ENCODE data around the gene YIPF5. TPM values are rescaled to one million over a fixed set of nuclear protein-coding genes. Genes with fewer than 3 reads are reported as not detected.
A peak's percentile ranks its signal among the peaks of the same experiment; 100 is the strongest.

YIPF5 gene
- total RNA-seq, 2 donors from 2014 or later = 24.1 to 30.0 TPM

- Histone ChIP-seq H3K9me3 (no peaks in the 10 kb centered on the region), H3K36me3 (no peaks in the 10 kb centered on the region), H3K27me3 (no peaks in the 10 kb centered on the region), H3K27ac (no peak overlapping the region), H3K4me1 (no peaks in the 10 kb centered on the region), H3K4me3 (no peak overlapping the region)
- DNase-seq (ENCODE audit: low spot score) = no peak
- no peak for TF ChIP-seq CTCF (IDR thresholded peaks at IDR 0.05)
These were observed 8.8 kb upstream of the YIPF5 start for GRCh38 chr5:144179226-144179625.

GRCh38 chr5:144177548-144177947 is 7.1 kb upstream of the YIPF5 start:
- Histone ChIP-seq H3K27me3 (no peaks in the 10 kb centered on the region), H3K36me3 (no peaks in the 10 kb centered on the region), H3K27ac (no peak overlapping the region), H3K4me1 (no peaks in the 10 kb centered on the region), H3K9me3 (no peaks in the 10 kb centered on the region), H3K4me3 (no peak overlapping the region)
- no peak for TF ChIP-seq CTCF (IDR thresholded peaks at IDR 0.05)
- no peak for DNase-seq (ENCODE audit: low spot score)

GRCh38 chr5:144173766-144174165 is 3.3 kb upstream of the YIPF5 start:
- peaks cover 0 to 12% of the 10 kb centered on the region in 2 donors for H3K4me1 ChIP-seq
- no peak overlapping the region for H3K27ac ChIP-seq
- no peak for TF ChIP-seq CTCF (IDR thresholded peaks at IDR 0.05)
- no peaks in the 10 kb centered on the region for H3K36me3 ChIP-seq
- no peak for DNase-seq (ENCODE audit: low spot score)
- H3K27me3 ChIP-seq = no peaks in the 10 kb centered on the region
- H3K4me3 ChIP-seq = no peak overlapping the region
- H3K9me3 ChIP-seq = no peaks in the 10 kb centered on the region

GRCh38 chr5:144169904-144170275 is 569 bp downstream of the YIPF5 start:
- H3K4me1 ChIP-seq = peaks cover 0 to 21% of the 10 kb centered on the region in 2 donors
- no peak for TF ChIP-seq CTCF (IDR thresholded peaks at IDR 0.05)
- H3K27ac ChIP-seq = peak overlapping the region; percentile 79 to 81
- no peaks in the 10 kb centered on the region for H3K9me3 ChIP-seq
- H3K27me3 ChIP-seq = no peaks in the 10 kb centered on the region
- no peak for DNase-seq (ENCODE audit: low spot score)
- H3K4me3 ChIP-seq = peak overlapping the region; percentile 76 to 79
- peaks cover 11% of the 10 kb centered on the region for H3K36me3 ChIP-seq

GRCh38 chr5:144167998-144168397 is 2.5 kb downstream of the YIPF5 start:
- Histone ChIP-seq H3K27me3 (no peaks in the 10 kb centered on the region), H3K9me3 (no peaks in the 10 kb centered on the region), H3K4me1 (peaks cover 0 to 21% of the 10 kb centered on the region in 2 donors), H3K4me3 (no peak overlapping the region), H3K27ac (no peak overlapping the region), H3K36me3 (peaks cover 30% of the 10 kb centered on the region)
- no peak for DNase-seq (ENCODE audit: low spot score)
- TF ChIP-seq CTCF (IDR thresholded peaks at IDR 0.05) = no peak

GRCh38 chr5:144166696-144167095 is 3.8 kb downstream of the YIPF5 start:
- Histone ChIP-seq H3K36me3 (peaks cover 43% of the 10 kb centered on the region), H3K4me3 (no peak overlapping the region), H3K27ac (no peak overlapping the region), H3K9me3 (no peaks in the 10 kb centered on the region), H3K27me3 (no peaks in the 10 kb centered on the region), H3K4me1 (peaks cover 0 to 21% of the 10 kb centered on the region in 2 donors)
- no peak for DNase-seq (ENCODE audit: low spot score)
- TF ChIP-seq CTCF (IDR thresholded peaks at IDR 0.05) = no peak
